ENCODE results near the gene RBM23. TPM values are rescaled to one million over a fixed set of nuclear protein-coding genes. Genes with fewer than 3 reads are reported as not detected.

Gene RBM23
- total RNA-seq, 1 experiment from 2014 or later, result 42.4 TPM

- TF ChIP-seq TEAD1 (CRISPR knock-in tag; IDR thresholded peaks at IDR 0.05) (no peak), ZSCAN18 (CRISPR knock-in tag; IDR thresholded peaks at IDR 0.05) (no peak), CREB1 (CRISPR knock-in tag; IDR thresholded peaks at IDR 0.05) (no peak), NFE2L1 (CRISPR knock-in tag; IDR thresholded peaks at IDR 0.05) (no peak), PREB (CRISPR knock-in tag; IDR thresholded peaks at IDR 0.05; ENCODE audit: borderline replicate concordance) (no peak), USF2 (CRISPR knock-in tag; IDR thresholded peaks at IDR 0.05) (no peak), HMGA2 (CRISPR knock-in tag; IDR thresholded peaks at IDR 0.05) (no peak), SOX15 (CRISPR knock-in tag; IDR thresholded peaks at IDR 0.05) (no peak), CREM (CRISPR knock-in tag; IDR thresholded peaks at IDR 0.05) (0 out of 2 replicates have a peak, but pooled peaks have one; percentile 19), NR2C2 (CRISPR knock-in tag; IDR thresholded peaks at IDR 0.05) (no peak), ZBTB21 (CRISPR knock-in tag; IDR thresholded peaks at IDR 0.05; ENCODE audit: borderline replicate concordance) (no peak), USF1 (CRISPR knock-in tag; IDR thresholded peaks at IDR 0.05) (no peak), TEAD4 (CRISPR knock-in tag; IDR thresholded peaks at IDR 0.05) (no peak), IRF1 (CRISPR knock-in tag; IDR thresholded peaks at IDR 0.05) (no peak), ZNF121 (CRISPR knock-in tag; IDR thresholded peaks at IDR 0.05) (no peak), E2F5 (CRISPR knock-in tag; IDR thresholded peaks at IDR 0.05) (0 out of 2 replicates have a peak, but pooled peaks have one; percentile 38), MYBL2 (CRISPR knock-in tag; IDR thresholded peaks at IDR 0.05) (no peak), NR1H2 (CRISPR knock-in tag; IDR thresholded peaks at IDR 0.05) (no peak), STAT6 (CRISPR knock-in tag; conservative IDR thresholded peaks at IDR 0.05; ENCODE audit: low read depth) (no peak), E2F4 (CRISPR knock-in tag; IDR thresholded peaks at IDR 0.05; ENCODE audit: borderline replicate concordance, low read depth) (no peak), ATF6 (CRISPR knock-in tag; IDR thresholded peaks at IDR 0.05) (no peak)
These were observed 47.5 kb downstream of the RBM23 start, which contains the start of gene LRP10 (continued) for GRCh38 chr14:22871224-22872032.

Data from WTC11 (cell line).